GM18867 (cell line): ENCODE results near the gene CTH.
"Not testable (repeated sequence)": the region's sequence is repeated elsewhere in the genome, so short reads cannot be mapped to it uniquely, and the experiment has no call there.

Experiments
- ATAC-seq: cut with Tn5 transposase; IDR thresholded peaks from one replicate; pipeline ENCODE4 v1.9.1; 2021; ENCODE audit warnings: mild to moderate bottlenecking, moderate library complexity; ENCODE audit not compliant: unreplicated experiment

CTH gene

GRCh38 chr1:70449049-70449448, 38.0 kb downstream of the CTH start:
- no peak for ATAC-seq

GRCh38 chr1:70452164-70452939, 41.3 kb downstream of the CTH start:
- ATAC-seq = not testable (repeated sequence)

GRCh38 chr1:70455291-70455690, 44.2 kb downstream of the CTH start:
- peak; percentile 52 for ATAC-seq

DNA sequence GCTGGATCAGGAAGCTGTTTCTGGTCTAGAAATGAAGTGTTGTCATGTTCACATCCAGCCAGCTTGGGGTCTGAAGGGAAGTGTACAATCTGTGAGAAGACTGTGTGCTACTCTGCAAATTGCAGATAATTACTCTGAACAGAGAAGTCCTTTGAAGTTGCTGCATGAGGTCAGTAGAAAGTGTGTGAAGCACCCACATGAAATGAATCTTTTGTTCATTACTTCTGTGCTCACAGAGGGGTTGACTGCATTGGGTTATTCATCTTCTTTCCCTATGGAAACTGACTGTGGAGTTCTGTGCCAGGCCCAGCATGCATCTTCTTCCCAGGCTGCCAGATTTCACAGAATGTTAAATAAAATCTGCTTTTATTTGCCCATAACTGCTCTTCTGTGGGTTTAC, 47.1 kb downstream of the CTH start:
- ATAC-seq = no peak

DNA sequence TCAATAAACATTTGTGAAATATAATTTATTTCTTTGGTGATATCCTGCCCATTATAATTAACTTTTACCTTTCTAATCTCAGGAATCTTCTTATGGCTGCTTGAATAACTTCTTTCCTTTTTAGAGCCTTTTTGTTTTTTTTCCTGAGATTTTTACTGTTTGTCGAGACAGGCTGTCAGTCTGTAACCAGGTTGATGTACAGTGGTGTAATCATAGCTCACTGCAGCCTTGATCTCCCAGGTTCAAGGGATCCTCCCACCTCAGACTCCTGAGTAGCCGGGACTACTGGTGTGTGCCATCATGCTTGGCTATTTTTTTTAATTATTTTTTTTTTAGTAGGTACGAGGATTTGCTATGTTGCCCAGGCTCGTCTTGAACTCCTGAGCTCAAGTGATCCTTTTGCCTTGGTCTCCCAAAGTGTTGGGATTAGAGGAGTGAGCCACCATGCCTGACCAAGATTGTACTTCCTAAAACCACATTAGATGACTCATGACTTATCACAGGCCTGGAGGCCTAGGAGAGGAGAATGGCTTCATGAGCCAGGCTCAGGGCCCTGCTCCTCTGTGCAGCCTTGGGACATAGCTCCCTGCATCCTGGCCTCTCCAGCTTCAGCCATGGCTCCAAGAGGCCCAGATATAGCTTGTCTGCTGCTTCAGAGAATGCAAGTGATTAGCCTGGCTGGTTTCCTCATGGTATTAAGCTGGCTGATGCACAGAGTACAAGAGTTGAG, 48.6 kb downstream of the CTH start:
- no peak for ATAC-seq

GRCh38 chr1:70460740-70461713, 50.0 kb downstream of the CTH start:
- ATAC-seq = not testable (repeated sequence)

GRCh38 chr1:70462611-70463010, 51.5 kb downstream of the CTH start:
- no peak for ATAC-seq

DNA sequence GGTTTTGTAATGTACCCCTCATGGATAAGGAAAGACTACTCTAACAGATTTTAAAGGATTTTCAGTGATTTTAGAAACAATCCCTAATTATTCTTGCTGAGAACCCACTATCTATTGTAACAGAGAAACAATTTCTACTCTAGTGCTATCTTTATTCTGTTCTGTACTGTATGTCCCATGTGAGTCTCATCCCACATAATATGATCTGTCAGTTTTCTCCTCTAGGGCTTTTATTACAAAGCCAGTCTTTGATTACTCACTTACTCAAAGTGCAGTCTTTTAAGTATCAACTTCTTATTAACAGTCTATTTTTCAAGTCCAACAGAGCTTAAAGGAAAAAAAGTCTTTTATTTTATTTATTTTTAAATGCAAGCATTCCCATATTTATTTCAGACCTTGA, 54.8 kb downstream of the CTH start:
- ATAC-seq = no peak

DNA sequence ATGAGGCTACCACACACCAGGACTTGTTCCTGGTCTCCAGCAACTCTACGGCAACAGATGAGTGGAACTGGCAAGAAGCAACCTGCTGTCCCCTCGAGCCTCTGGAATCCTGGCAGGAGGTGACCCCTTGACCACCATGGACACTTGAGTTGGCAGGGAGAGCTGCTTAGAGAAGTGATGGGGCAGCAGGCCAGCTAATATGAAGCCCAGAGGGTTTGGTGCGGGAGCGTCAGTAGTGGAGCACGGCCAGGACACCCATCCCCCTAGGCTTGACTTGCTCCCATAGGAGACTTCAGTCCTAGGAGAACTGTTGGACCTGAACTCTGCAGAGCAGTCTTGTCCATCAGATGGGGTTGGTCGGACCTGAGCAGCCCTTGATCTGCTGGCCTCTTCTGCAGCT, 56.5 kb downstream of the CTH start:
- no peak for ATAC-seq

- ATAC-seq = no peak
These were observed 57.1 kb downstream of the CTH start for GRCh38 chr1:70468180-70468579.

- not testable (repeated sequence) for ATAC-seq
These were observed 58.1 kb downstream of the CTH start for GRCh38 chr1:70469184-70469583.

DNA sequence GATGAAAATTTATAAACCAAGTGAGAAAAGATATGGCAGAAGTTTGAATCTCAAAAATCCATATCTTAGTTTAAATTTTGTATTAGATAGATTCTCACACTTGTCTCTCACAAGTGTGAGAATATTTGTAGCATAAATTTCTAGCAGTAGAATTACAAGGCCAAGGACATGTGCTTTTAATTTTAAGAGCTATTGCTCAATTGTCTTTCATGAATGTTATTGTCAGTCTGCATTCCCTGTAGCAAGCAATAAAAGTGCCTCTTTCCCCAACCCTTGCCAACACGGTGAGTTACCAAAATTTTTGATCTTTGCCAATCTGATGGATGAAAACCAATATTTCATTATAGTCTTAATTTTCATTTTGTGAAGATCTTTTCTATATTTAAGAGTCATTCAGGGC, 64.0 kb downstream of the CTH start:
- no peak for ATAC-seq

DNA sequence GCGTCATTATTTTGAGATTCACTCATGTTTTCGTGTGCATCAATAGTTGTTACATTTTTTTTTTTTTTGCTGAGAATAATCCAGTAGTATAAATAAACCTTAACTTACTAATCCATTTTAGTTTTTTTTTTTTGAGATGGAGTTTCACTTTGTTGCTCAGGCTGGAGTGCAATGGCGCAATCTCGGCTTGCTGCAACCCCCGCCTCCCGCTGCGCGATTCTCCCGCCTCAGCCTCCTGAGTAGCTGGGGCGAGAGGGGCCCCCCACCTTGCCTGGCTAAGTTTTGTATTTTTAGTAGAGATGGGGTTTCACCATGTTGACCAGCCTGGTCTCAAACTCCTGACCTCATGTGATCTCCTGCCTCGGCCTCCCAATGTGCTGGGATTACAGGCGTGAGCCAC, 66.0 kb downstream of the CTH start:
- ATAC-seq = no peak

GRCh38 chr1:70477905-70478304, 66.8 kb downstream of the CTH start:
- ATAC-seq = not testable (repeated sequence)

GRCh38 chr1:70483342-70483741, 72.3 kb downstream of the CTH start:
- ATAC-seq = no peak

DNA sequence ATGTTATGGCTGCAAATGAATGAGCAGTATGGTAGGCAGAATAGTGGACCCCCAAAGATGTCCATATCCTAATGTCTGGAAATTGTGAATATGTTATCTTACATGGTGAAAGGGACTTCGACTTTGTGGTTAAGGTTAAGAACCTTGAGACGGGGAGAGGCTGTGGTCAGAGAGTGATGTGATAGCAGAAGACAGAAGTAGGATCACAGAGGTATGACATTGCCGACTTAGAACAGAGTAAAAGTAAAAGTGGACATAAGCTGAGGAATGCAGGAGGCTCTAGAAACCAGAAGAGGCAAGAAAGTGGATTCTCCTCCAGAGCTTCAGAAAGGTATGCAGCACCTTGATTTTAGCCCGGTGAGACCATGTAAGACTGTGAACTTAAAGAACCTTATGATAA, 74.6 kb downstream of the CTH start:
- peak; percentile 42 for ATAC-seq

DNA sequence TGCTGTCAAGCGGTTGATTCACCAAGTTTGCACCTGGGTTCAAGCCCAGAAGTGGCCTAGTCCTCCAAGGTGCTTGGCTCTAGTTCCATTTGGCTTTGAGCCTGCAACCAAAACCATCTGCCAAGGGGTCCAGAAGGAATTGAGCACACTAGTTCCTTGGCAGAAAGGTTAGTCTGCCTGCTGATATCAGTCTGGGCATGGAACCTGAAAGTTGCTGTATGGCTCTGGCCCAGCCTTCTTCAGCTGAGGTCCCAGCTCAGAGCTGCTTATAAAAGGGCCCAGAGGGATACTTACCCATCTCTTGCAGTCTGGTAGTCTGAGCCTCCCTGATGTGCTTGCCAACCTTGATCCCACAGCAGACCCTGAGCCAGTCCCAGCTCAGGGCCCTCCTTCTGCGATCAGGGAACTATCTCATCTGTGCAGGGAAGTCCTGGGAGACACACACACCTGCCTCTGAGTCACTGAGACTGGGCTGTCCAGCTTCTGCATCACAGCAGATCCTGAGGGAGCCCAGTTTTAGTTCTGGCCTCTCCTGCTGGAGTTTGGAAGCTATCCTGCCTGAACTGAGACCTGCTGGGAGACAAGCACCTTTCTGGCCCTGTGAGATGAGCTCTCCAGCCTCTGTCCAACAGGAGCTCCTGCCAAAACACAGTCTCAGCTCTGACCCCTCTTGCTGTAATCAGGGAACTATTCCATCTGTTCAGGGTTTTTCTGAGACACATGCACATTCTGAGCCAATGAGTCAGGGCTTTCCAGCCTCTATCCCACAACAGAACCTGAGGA, 75.8 kb downstream of the CTH start:
- no peak for ATAC-seq

GRCh38 chr1:70487459-70487815, 76.4 kb downstream of the CTH start:
- ATAC-seq = no peak

- ATAC-seq = peak; percentile 67
These were observed 77.0 kb downstream of the CTH start for GRCh38 chr1:70487910-70488665.
